ENCODE results near the gene GPR21.

DNA sequence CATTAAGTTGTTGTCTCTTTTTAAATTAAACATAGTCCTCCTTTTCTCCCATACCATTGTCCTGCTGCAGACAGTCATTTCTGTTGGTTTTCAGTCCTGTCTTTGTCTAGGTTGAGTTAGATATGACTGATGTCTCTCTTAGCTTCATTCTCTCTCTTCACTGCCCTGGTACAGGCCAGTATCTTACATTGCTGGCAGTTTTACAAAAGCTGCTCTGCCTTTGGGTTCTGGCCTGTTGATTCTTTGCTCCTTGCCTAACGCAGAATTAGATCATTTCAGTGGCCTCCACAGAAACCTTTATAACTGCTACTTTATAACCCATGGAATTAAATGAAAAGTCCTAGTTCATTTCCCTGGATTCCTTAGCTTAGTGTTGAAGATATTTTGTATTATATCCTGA is 33.7 kb downstream of the GPR21 start:
- TF ChIP-seq, protein P1, sequence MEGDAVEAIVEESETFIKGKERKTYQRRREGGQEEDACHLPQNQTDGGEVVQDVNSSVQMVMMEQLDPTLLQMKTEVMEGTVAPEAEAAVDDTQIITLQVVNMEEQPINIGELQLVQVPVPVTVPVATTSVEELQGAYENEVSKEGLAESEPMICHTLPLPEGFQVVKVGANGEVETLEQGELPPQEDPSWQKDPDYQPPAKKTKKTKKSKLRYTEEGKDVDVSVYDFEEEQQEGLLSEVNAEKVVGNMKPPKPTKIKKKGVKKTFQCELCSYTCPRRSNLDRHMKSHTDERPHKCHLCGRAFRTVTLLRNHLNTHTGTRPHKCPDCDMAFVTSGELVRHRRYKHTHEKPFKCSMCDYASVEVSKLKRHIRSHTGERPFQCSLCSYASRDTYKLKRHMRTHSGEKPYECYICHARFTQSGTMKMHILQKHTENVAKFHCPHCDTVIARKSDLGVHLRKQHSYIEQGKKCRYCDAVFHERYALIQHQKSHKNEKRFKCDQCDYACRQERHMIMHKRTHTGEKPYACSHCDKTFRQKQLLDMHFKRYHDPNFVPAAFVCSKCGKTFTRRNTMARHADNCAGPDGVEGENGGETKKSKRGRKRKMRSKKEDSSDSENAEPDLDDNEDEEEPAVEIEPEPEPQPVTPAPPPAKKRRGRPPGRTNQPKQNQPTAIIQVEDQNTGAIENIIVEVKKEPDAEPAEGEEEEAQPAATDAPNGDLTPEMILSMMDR (IDR thresholded peaks at IDR 0.05), result no peak
- TF ChIP-seq POLR2A (IDR thresholded peaks at IDR 0.05), result no peak

All from heart left ventricle (tissue), 13 donors.